CD4-positive, alpha-beta T cell (primary cell): ENCODE results near the gene ACSL3. TPM values are rescaled to one million over a fixed set of nuclear protein-coding genes. Genes with fewer than 3 reads are reported as not detected.

ENCODE experiments used
- ATAC-seq: fragments of 200-7000 bp; cut with Tn5 transposase; one replicate; pipeline ENCODE4 v1.10.0; 2022; ENCODE audit warnings: mild to moderate bottlenecking; ENCODE audit not compliant: poor library complexity
- CTCF ChIA-PET: fragments of 350-600 bp; sonication (Branson Sonifier 250); formaldehyde crosslinking; loops from one replicate; lab custom pipeline; 2021; ENCODE audit warnings: antibody characterized with exemption, inconsistent platforms; lab: Charles Lee
- POLR2A ChIA-PET: fragments of 350-600 bp; sonication (Branson Sonifier 250); formaldehyde crosslinking; loops from one replicate; lab custom pipeline; 2021; ENCODE audit warnings: antibody characterized with exemption, inconsistent platforms; lab: Charles Lee
- DNase-seq, 14 experiments: peaks; one replicate each; pipeline ENCODE4 v3.0.0-alpha.2; 2013 to 2020; ENCODE audit warnings: mixed read lengths in 2 of 14
- H3K27ac ChIP-seq, 2 donors: one replicate each; pipeline versions ENCODE4 v1.5.1 to v1.7.0; 2013; ENCODE audit warnings: low read length in 2 of 2, low read depth in 1 of 2, mild to moderate bottlenecking in 1 of 2
- H3K27me3 ChIP-seq, 2 experiments: 1 replicate in 1 of 2; 2 replicates in 1 of 2; pipeline versions ENCODE4 v1.6.1 to v1.7.0; 2013; ENCODE audit warnings: low read length in 2 of 2, control low read depth in 1 of 2, mild to moderate bottlenecking in 1 of 2, moderate library complexity in 1 of 2; ENCODE audit not compliant: insufficient read depth in 2 of 2, control insufficient read depth in 1 of 2
- H3K36me3 ChIP-seq: one replicate; pipeline ENCODE4 v1.6.1; 2013; ENCODE audit warnings: low read length, control low read depth; ENCODE audit not compliant: insufficient read depth
- H3K4me1 ChIP-seq: one replicate; pipeline ENCODE4 v1.6.1; 2013; ENCODE audit warnings: low read length, control low read depth; ENCODE audit not compliant: insufficient read depth
- H3K4me3 ChIP-seq: one replicate; pipeline ENCODE4 v1.5.1; 2013; ENCODE audit warnings: mild to moderate bottlenecking, low read length, moderate library complexity
- H3K9me3 ChIP-seq, 2 experiments: 1 replicate in 1 of 2; 2 replicates in 1 of 2; pipeline versions ENCODE4 v1.6.1 to v1.7.0; 2013; ENCODE audit warnings: low read length in 2 of 2, mild to moderate bottlenecking in 2 of 2, control low read depth in 1 of 2, moderate library complexity in 1 of 2; ENCODE audit not compliant: control insufficient read depth in 1 of 2, insufficient read depth in 1 of 2
- H3K27ac Mint-ChIP-seq: one replicate; pipeline ENCODE4 v1.8.0; 2020; ENCODE audit warnings: mixed read lengths
- H3K27me3 Mint-ChIP-seq: one replicate; pipeline ENCODE4 v1.8.0; 2021; ENCODE audit warnings: mixed read lengths
- H3K36me3 Mint-ChIP-seq: one replicate; pipeline ENCODE4 v1.8.0; 2021; ENCODE audit warnings: low read depth, mixed read lengths
- H3K4me1 Mint-ChIP-seq: one replicate; pipeline ENCODE4 v1.8.0; 2021; ENCODE audit warnings: low read depth, mixed read lengths
- H3K4me3 Mint-ChIP-seq: one replicate; pipeline ENCODE4 v1.8.0; 2020; ENCODE audit warnings: mild to moderate bottlenecking, mixed read lengths
- H3K9me3 Mint-ChIP-seq: one replicate; pipeline ENCODE4 v1.8.0; 2020; ENCODE audit warnings: mixed read lengths
- CTCF ChIP-seq: fragments of 200-600 bp; IDR thresholded peaks from one replicate; pipeline ENCODE4 v1.8.0; 2022; ENCODE audit warnings: antibody characterized with exemption, mild to moderate bottlenecking
- intact Hi-C, 2 experiments: fragments of 100-400 bp; cut with DNase I in 1 of 2; cut with micrococcal nuclease in 1 of 2; formaldehyde crosslinking; loops; one replicate each; pipeline versions ENCODE4 v1.15.1 to v1.9.0; 2023 to 2025; cut with DNase I, micrococcal nuclease
- total RNA-seq, 174 experiments: library from RNA in 2 of 174; stranded (reverse) in 2 of 174; gene quantifications; one replicate each; pipeline ENCODE4 v1.2.3 and lab custom pipeline; 2021 to 2026

Gene ACSL3
- total RNA-seq, 2 experiments from 2014 or later, result 65.5 to 66.6 TPM

DNA sequence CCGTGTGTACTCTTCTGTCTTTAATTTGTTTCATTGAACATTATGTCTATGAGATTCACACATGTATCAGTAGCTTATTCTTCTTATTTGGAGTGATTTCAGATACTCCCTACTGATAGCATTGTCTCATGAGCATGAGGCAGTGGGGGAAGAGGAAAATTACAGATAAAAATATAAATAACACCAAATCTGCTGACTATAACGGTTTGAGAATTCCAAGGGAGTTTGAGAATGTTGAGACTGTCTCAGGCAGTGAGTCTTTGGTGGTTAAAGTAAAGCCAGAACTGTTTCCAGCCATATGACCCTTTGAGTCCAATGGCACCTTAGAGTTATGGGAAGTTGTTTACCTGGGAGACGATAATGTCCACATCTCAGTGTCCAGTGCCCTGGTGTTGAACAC, 118.6 kb downstream of the ACSL3 start:
- ATAC-seq, result no peak
- H3K9me3 Mint-ChIP-seq, result no peaks in the 10 kb centered on the region
- no peak overlapping the region for H3K27ac Mint-ChIP-seq
- ChIA-PET CTCF (no interaction called here), POLR2A (no interaction called here)
- Histone ChIP-seq H3K9me3 (no peaks in the 10 kb centered on the region), H3K27me3 (peaks cover 4 to 12% of the 10 kb centered on the region in 2 experiments), H3K36me3 (no peaks in the 10 kb centered on the region), H3K4me3 (no peak overlapping the region), H3K27ac (no peak overlapping the region), H3K4me1 (peaks cover 6% of the 10 kb centered on the region)
- H3K27me3 Mint-ChIP-seq, result peaks cover 21% of the 10 kb centered on the region
- no peak for TF ChIP-seq CTCF
- H3K4me1 Mint-ChIP-seq, result peaks cover 8% of the 10 kb centered on the region
- no peak for DNase-seq
- no peak overlapping the region for H3K4me3 Mint-ChIP-seq
- H3K36me3 Mint-ChIP-seq, result no peaks in the 10 kb centered on the region
- intact Hi-C loops, result no loop called here

- peaks cover 6% of the 10 kb centered on the region for H3K4me1 ChIP-seq
- CTCF ChIA-PET, result interaction anchor here (2.4 kb wide), 1 partner anchor 10 kb away, joined by 8 read pairs; no protein-coding TSS in a partner anchor
- H3K27ac ChIP-seq, result no peak overlapping the region
- intact Hi-C loops, result no loop called here
- Mint-ChIP-seq H3K4me3 (no peak overlapping the region), H3K36me3 (no peaks in the 10 kb centered on the region), H3K27ac (no peak overlapping the region), H3K4me1 (peaks cover 8% of the 10 kb centered on the region), H3K9me3 (peaks cover 2% of the 10 kb centered on the region), H3K27me3 (peaks cover 25% of the 10 kb centered on the region)
- ATAC-seq (no peak), DNase-seq (peak in 1 of 14 experiments; percentile 14)
- POLR2A ChIA-PET, result no interaction called here
- no peak for TF ChIP-seq CTCF
- no peaks in the 10 kb centered on the region for H3K36me3 ChIP-seq
- H3K9me3 ChIP-seq, result no peaks in the 10 kb centered on the region
- no peak overlapping the region for H3K4me3 ChIP-seq
- peaks cover 6 to 7% of the 10 kb centered on the region in 2 experiments for H3K27me3 ChIP-seq
These were observed 121.4 kb downstream of the ACSL3 start for GRCh38 chr2:222982010-222982908.

DNA sequence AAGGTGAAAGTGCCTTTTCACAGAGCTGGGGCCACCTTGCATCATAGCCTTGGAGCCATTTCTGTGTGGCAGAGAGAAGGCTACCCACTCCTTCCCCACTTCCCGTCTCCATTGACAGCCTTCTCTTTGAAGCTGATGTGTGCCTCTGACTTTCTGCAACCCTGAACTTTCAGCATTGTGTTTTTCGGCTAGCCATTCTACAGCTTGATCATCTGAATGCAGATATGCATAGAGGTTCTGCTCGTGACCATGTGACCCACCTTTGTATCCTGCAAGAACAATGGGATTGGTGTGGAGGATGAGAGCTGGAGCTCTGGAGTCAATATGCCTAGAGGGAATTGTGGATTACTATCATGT, 122.1 kb downstream of the ACSL3 start:
- Histone ChIP-seq H3K4me1 (peaks cover 6% of the 10 kb centered on the region), H3K27ac (no peak overlapping the region), H3K9me3 (peaks cover 0 to under 1% of the 10 kb centered on the region in 2 experiments), H3K27me3 (peaks cover 7 to 8% of the 10 kb centered on the region in 2 experiments), H3K36me3 (no peaks in the 10 kb centered on the region), H3K4me3 (no peak overlapping the region)
- Mint-ChIP-seq H3K36me3 (no peaks in the 10 kb centered on the region), H3K9me3 (peaks cover 2% of the 10 kb centered on the region), H3K27ac (no peak overlapping the region), H3K4me3 (no peak overlapping the region), H3K4me1 (peaks cover 8% of the 10 kb centered on the region), H3K27me3 (peaks cover 25% of the 10 kb centered on the region)
- CTCF ChIA-PET, result interaction anchor here (2.4 kb wide), 1 partner anchor 11 kb away, joined by 8 read pairs; no protein-coding TSS in a partner anchor
- DNase-seq (no peak), ATAC-seq (no peak)
- POLR2A ChIA-PET, result no interaction called here
- intact Hi-C loops, result no loop called here
- TF ChIP-seq CTCF, result no peak
